ENCODE results near the gene FOXP1. TPM values are rescaled to one million over a fixed set of nuclear protein-coding genes. Genes with fewer than 3 reads are reported as not detected.
A peak's percentile ranks its signal among the peaks of the same experiment; 100 is the strongest.

Gene FOXP1
- total and polyA plus RNA-seq, 4 donors: 15.2 to 263 (median 110) TPM

GRCh38 chr3:71130471-71131374 is 452.8 kb downstream of the FOXP1 start:
- Histone ChIP-seq H3K36me3 (ENCODE audit: control insufficient read depth in 1 of 2, insufficient read depth in 2 of 2, low read length in 1 of 2) (no peaks in the 10 kb centered on the region), H3K27me3 (ENCODE audit: control insufficient read depth in 1 of 2, insufficient read depth in 2 of 2, low read length in 1 of 2) (no peaks in the 10 kb centered on the region), H3K4me3 (ENCODE audit: low read length in 2 of 2) (peak overlapping the region; percentile 89 to 99), H3K27ac (ENCODE audit: low read depth in 1 of 2, low read length in 2 of 2) (peak overlapping the region; percentile 98 to 99), H3K9me3 (ENCODE audit: control insufficient read depth, low read length) (no peaks in the 10 kb centered on the region), H3K4me1 (ENCODE audit: control insufficient read depth in 1 of 2, insufficient read depth in 2 of 2, low read length in 2 of 2) (peaks cover 0 to 2% of the 10 kb centered on the region in 2 donors)
- ATAC-seq (ENCODE audit: low FRiP score): peak; percentile 69
- intact Hi-C loops (cut with DNase I): loop anchor here in 1 of 2 donors (5.0 to 10.0 kb wide), 3 partner anchors 112 to 452 kb away; partner anchors contain the start of gene FOXP1
- WGBS, 2 donors: 1 to 2% methylated on average over 19 of the region's 19 CpGs
- peak in 1 of 2 donors; percentile 82 for DNase-seq

GRCh38 chr3:71129611-71130431 is 453.7 kb downstream of the FOXP1 start:
- Histone ChIP-seq H3K27ac (ENCODE audit: low read depth in 1 of 2, low read length in 2 of 2) (peak overlapping the region; percentile 98 to 99), H3K27me3 (ENCODE audit: control insufficient read depth in 1 of 2, insufficient read depth in 2 of 2, low read length in 1 of 2) (no peaks in the 10 kb centered on the region), H3K36me3 (ENCODE audit: control insufficient read depth in 1 of 2, insufficient read depth in 2 of 2, low read length in 1 of 2) (no peaks in the 10 kb centered on the region), H3K9me3 (ENCODE audit: control insufficient read depth, low read length) (no peaks in the 10 kb centered on the region), H3K4me1 (ENCODE audit: control insufficient read depth in 1 of 2, insufficient read depth in 2 of 2, low read length in 2 of 2) (no peaks in the 10 kb centered on the region), H3K4me3 (ENCODE audit: low read length in 2 of 2) (peak overlapping the region; percentile 89 to 99)
- no peak for DNase-seq
- intact Hi-C loops (cut with DNase I): loop anchor here (5.0 to 10.0 kb wide), 6 partner anchors 32 to 452 kb away; partner anchors contain the start of gene FOXP1 (in 1 of the 2)
- peak; percentile 49 for ATAC-seq (ENCODE audit: low FRiP score)
- 0% methylated on average over 13 of the region's 13 CpGs for WGBS, 2 donors

GRCh38 chr3:71128961-71129360 is 454.6 kb downstream of the FOXP1 start:
- DNase-seq (no peak), ATAC-seq (ENCODE audit: low FRiP score) (no peak)
- H3K36me3 ChIP-seq (ENCODE audit: control insufficient read depth in 1 of 2, insufficient read depth in 2 of 2, low read length in 1 of 2): no peaks in the 10 kb centered on the region
- no peaks in the 10 kb centered on the region for H3K4me1 ChIP-seq (ENCODE audit: control insufficient read depth in 1 of 2, insufficient read depth in 2 of 2, low read length in 2 of 2)
- peak overlapping the region; percentile 32 to 98 for H3K27ac ChIP-seq (ENCODE audit: low read depth in 1 of 2, low read length in 2 of 2)
- intact Hi-C loops (cut with DNase I): loop anchor here (5.0 to 10.0 kb wide), 3 partner anchors 33 to 376 kb away; no protein-coding TSS in a partner anchor
- H3K4me3 ChIP-seq (ENCODE audit: low read length in 2 of 2): peak overlapping the region; percentile 89 to 99
- no peaks in the 10 kb centered on the region for H3K9me3 ChIP-seq (ENCODE audit: control insufficient read depth, low read length)
- H3K27me3 ChIP-seq (ENCODE audit: control insufficient read depth in 1 of 2, insufficient read depth in 2 of 2, low read length in 1 of 2): no peaks in the 10 kb centered on the region
- WGBS, 2 donors: 0 to 1% methylated on average over 6 of the region's 6 CpGs

GRCh38 chr3:71127844-71128243 is 455.7 kb downstream of the FOXP1 start:
- no peak for DNase-seq
- H3K4me3 ChIP-seq (ENCODE audit: low read length in 2 of 2): peak overlapping the region; percentile 89 to 99

GRCh38 chr3:71127052-71127831 is 456.3 kb downstream of the FOXP1 start:
- H3K36me3 ChIP-seq (ENCODE audit: control insufficient read depth in 1 of 2, insufficient read depth in 2 of 2, low read length in 1 of 2): no peaks in the 10 kb centered on the region
- intact Hi-C loops (cut with DNase I): loop anchor here (5.0 to 10.0 kb wide), 3 partner anchors 35 to 378 kb away; no protein-coding TSS in a partner anchor
- H3K4me3 ChIP-seq (ENCODE audit: low read length in 2 of 2): peak overlapping the region; percentile 89 to 99
- no peaks in the 10 kb centered on the region for H3K9me3 ChIP-seq (ENCODE audit: control insufficient read depth, low read length)
- peaks cover 5% of the 10 kb centered on the region in 2 donors for H3K4me1 ChIP-seq (ENCODE audit: control insufficient read depth in 1 of 2, insufficient read depth in 2 of 2, low read length in 2 of 2)
- H3K27ac ChIP-seq (ENCODE audit: low read depth in 1 of 2, low read length in 2 of 2): peak overlapping the region; percentile 95 to 98
- ATAC-seq (ENCODE audit: low FRiP score) (no peak), DNase-seq (no peak)
- 3 to 6% methylated on average over 7 of the region's 7 CpGs for WGBS, 2 donors
- H3K27me3 ChIP-seq (ENCODE audit: control insufficient read depth in 1 of 2, insufficient read depth in 2 of 2, low read length in 1 of 2): no peaks in the 10 kb centered on the region

More at GRCh38 chr3:71127844-71128243, 455.7 kb downstream of the FOXP1 start:
- no peak for ATAC-seq (ENCODE audit: low FRiP score)
- H3K9me3 ChIP-seq (ENCODE audit: control insufficient read depth, low read length): no peaks in the 10 kb centered on the region
- H3K27ac ChIP-seq (ENCODE audit: low read depth in 1 of 2, low read length in 2 of 2): peak overlapping the region; percentile 95 to 98
- intact Hi-C loops (cut with DNase I): loop anchor here (5.0 to 10.0 kb wide), 3 partner anchors 34 to 377 kb away; no protein-coding TSS in a partner anchor
- H3K27me3 ChIP-seq (ENCODE audit: control insufficient read depth in 1 of 2, insufficient read depth in 2 of 2, low read length in 1 of 2): no peaks in the 10 kb centered on the region
- 5 to 7% methylated on average over 7 of the region's 7 CpGs for WGBS, 2 donors
- peaks cover 3 to 5% of the 10 kb centered on the region in 2 donors for H3K4me1 ChIP-seq (ENCODE audit: control insufficient read depth in 1 of 2, insufficient read depth in 2 of 2, low read length in 2 of 2)
- no peaks in the 10 kb centered on the region for H3K36me3 ChIP-seq (ENCODE audit: control insufficient read depth in 1 of 2, insufficient read depth in 2 of 2, low read length in 1 of 2)

GRCh38 chr3:71125738-71126137 is 457.8 kb downstream of the FOXP1 start:
- DNase-seq (no peak), ATAC-seq (ENCODE audit: low FRiP score) (no peak)
- WGBS, 2 donors: 99 to 100% methylated on average over 1 of the region's 1 CpG
- Histone ChIP-seq H3K4me1 (ENCODE audit: control insufficient read depth in 1 of 2, insufficient read depth in 2 of 2, low read length in 2 of 2) (peaks cover 7 to 9% of the 10 kb centered on the region in 2 donors), H3K36me3 (ENCODE audit: control insufficient read depth in 1 of 2, insufficient read depth in 2 of 2, low read length in 1 of 2) (no peaks in the 10 kb centered on the region), H3K27ac (ENCODE audit: low read depth in 1 of 2, low read length in 2 of 2) (no peak overlapping the region), H3K4me3 (ENCODE audit: low read length in 2 of 2) (no peak overlapping the region), H3K9me3 (ENCODE audit: control insufficient read depth, low read length) (no peaks in the 10 kb centered on the region), H3K27me3 (ENCODE audit: control insufficient read depth in 1 of 2, insufficient read depth in 2 of 2, low read length in 1 of 2) (no peaks in the 10 kb centered on the region)
- intact Hi-C loops (cut with DNase I): loop anchor here (5.0 to 10.0 kb wide), 3 partner anchors 37 to 379 kb away; no protein-coding TSS in a partner anchor

- 2 to 6% methylated on average over 1 of the region's 1 CpG for WGBS, 2 donors
Observed at GRCh38 chr3:71124048-71124447, 459.5 kb downstream of the FOXP1 start.

More at GRCh38 chr3:71124048-71124447, 459.5 kb downstream of the FOXP1 start:
- Histone ChIP-seq H3K4me1 (ENCODE audit: control insufficient read depth in 1 of 2, insufficient read depth in 2 of 2, low read length in 2 of 2) (peaks cover 11 to 14% of the 10 kb centered on the region in 2 donors), H3K27ac (ENCODE audit: low read depth in 1 of 2, low read length in 2 of 2) (peak overlapping the region in 1 of 2 donors; percentile 79), H3K9me3 (ENCODE audit: control insufficient read depth, low read length) (no peaks in the 10 kb centered on the region), H3K27me3 (ENCODE audit: control insufficient read depth in 1 of 2, insufficient read depth in 2 of 2, low read length in 1 of 2) (no peaks in the 10 kb centered on the region), H3K4me3 (ENCODE audit: low read length in 2 of 2) (no peak overlapping the region), H3K36me3 (ENCODE audit: control insufficient read depth in 1 of 2, insufficient read depth in 2 of 2, low read length in 1 of 2) (no peaks in the 10 kb centered on the region)
- no peak for DNase-seq
- intact Hi-C loops (cut with DNase I): loop anchor here in 1 of 2 donors (5.0 to 10.0 kb wide), 2 partner anchors 57 to 381 kb away; no protein-coding TSS in a partner anchor
- ATAC-seq (ENCODE audit: low FRiP score): no peak
